ENCODE data around the gene NXN. TPM values are rescaled to one million over a fixed set of nuclear protein-coding genes. Genes with fewer than 3 reads are reported as not detected.

The NXN gene
- total RNA-seq, 1 experiment from 2014 or later, result 126 TPM

GRCh38 chr17:752002-752619, 227.5 kb downstream of the NXN start, which contains the start of gene GEMIN4:
TSS of gene GEMIN4 (minus strand) at chr17:752264. CDS start at chr17:752142, 122 bp downstream.
- CTCF ChIA-PET, result interaction anchor here (0.7 kb wide), 1 partner anchor 178 kb away, joined by 5 read pairs; no protein-coding TSS in a partner anchor
- POLR2A ChIA-PET, result interaction anchor here (0.6 kb wide), 1 partner anchor 12 kb away, joined by 9 read pairs; no protein-coding TSS in a partner anchor
- H3K9me3 ChIP-seq (ENCODE audit: control insufficient read depth, insufficient read depth, low read depth, low read length), result no peaks in the 10 kb centered on the region
- H3K36me3 ChIP-seq (ENCODE audit: control insufficient read depth, insufficient read depth, low read length), result peaks cover 6% of the 10 kb centered on the region; the same call in 1 of the 2 replicates
- in situ Hi-C loops (cut with HindIII; ENCODE audit: low pct_unique_long_range_greater_than_20kb, low sequenced_read_pairs) (no loop called here), intact Hi-C loops (cut with micrococcal nuclease; ENCODE audit: unreplicated experiment) (no loop called here)
- peak within 1 kb of the TSS; percentile 76 to 83 for H3K4me3 ChIP-seq (ENCODE audit: low read depth in 2 of 2, low read length in 2 of 2)
- H3K27ac ChIP-seq (ENCODE audit: low read length), result peak within 1 kb of the TSS; percentile 85
- no peak for TF ChIP-seq TCF7L2 (IDR thresholded peaks at IDR 0.05; ENCODE audit: low read depth, low read length)
- peak; percentile 95 for TF ChIP-seq CTCF (IDR thresholded peaks at IDR 0.05)
- 0 out of 4 replicates have a peak, but pooled peaks of 1 of the 2 experiments have one; percentile 35 for TF ChIP-seq REST (IDR thresholded peaks at IDR 0.05; ENCODE audit: insufficient read depth in 1 of 2, low read depth in 2 of 2, low read length in 1 of 2)
- no peak for TF ChIP-seq POLR2AphosphoS5 (IDR thresholded peaks at IDR 0.05; ENCODE audit: low read depth, low read length)
- peak; percentile 74; the same call in 1 of the 2 replicates for TF ChIP-seq SIN3A (IDR thresholded peaks at IDR 0.05; ENCODE audit: borderline replicate concordance, insufficient read depth, low read depth, low read length)
- no peaks in the 10 kb centered on the region for H3K27me3 ChIP-seq (ENCODE audit: control insufficient read depth, insufficient read depth, low read length)
- DNase-seq (ENCODE audit: low read depth, low spot score) (peak; percentile 68), ATAC-seq (peak; percentile 94)
- BruUV-seq (replicated peaks), result no TSS peak
- H3K4me1 ChIP-seq (ENCODE audit: control insufficient read depth, insufficient read depth, low read length), result peaks cover 4% of the 10 kb centered on the region

GRCh38 chr17:751269-752001, 228.1 kb downstream of the NXN start:
- Histone ChIP-seq H3K27ac (ENCODE audit: low read length) (peak overlapping the region; percentile 81), H3K4me3 (ENCODE audit: low read depth in 2 of 2, low read length in 2 of 2) (peak overlapping the region; percentile 76 to 83), H3K36me3 (ENCODE audit: control insufficient read depth, insufficient read depth, low read length) (peaks cover 6% of the 10 kb centered on the region; the same call in 1 of the 2 replicates), H3K27me3 (ENCODE audit: control insufficient read depth, insufficient read depth, low read length) (no peaks in the 10 kb centered on the region), H3K9me3 (ENCODE audit: control insufficient read depth, insufficient read depth, low read depth, low read length) (no peaks in the 10 kb centered on the region), H3K4me1 (ENCODE audit: control insufficient read depth, insufficient read depth, low read length) (peaks cover 4% of the 10 kb centered on the region)
- ChIA-PET POLR2A (no interaction called here), CTCF (no interaction called here)
- ATAC-seq (peak; percentile 51), DNase-seq (ENCODE audit: low read depth, low spot score) (no peak)
- in situ Hi-C loops (cut with HindIII; ENCODE audit: low pct_unique_long_range_greater_than_20kb, low sequenced_read_pairs), result no loop called here
- intact Hi-C loops (cut with micrococcal nuclease; ENCODE audit: unreplicated experiment), result no loop called here
- no peak for TF ChIP-seq POLR2AphosphoS5 (IDR thresholded peaks at IDR 0.05; ENCODE audit: low read depth, low read length)
- no peak for TF ChIP-seq CTCF (IDR thresholded peaks at IDR 0.05)
- no TSS peak for BruUV-seq (replicated peaks)

All from Panc1 (cell line).